Activated T-helper 17 cell treated with anti-CD3 and anti-CD28 coated beads, Interleukin-2, amount 50 U/mL, for 72 hours (primary cell): ENCODE measurements around the gene IL2RA. TPM values are rescaled to one million over a fixed set of nuclear protein-coding genes. Genes with fewer than 3 reads are reported as not detected.
"Not testable (repeated sequence)": the region's sequence is repeated elsewhere in the genome, so short reads cannot be mapped to it uniquely, and the experiment has no call there.

Experiments
- ATAC-seq: fragments of 150-1000 bp; cut with Tn5 transposase; replicated peaks from 2 replicates; pipeline ENCODE4 v1.10.0; 2021; ENCODE audit warnings: mild to moderate bottlenecking, moderate library complexity
- H3K27ac Mint-ChIP-seq: one replicate; pipeline ENCODE4 v1.8.0; 2022; ENCODE audit warnings: mixed read lengths
- H3K27me3 Mint-ChIP-seq: one replicate; pipeline ENCODE4 v1.8.0; 2022; ENCODE audit warnings: mixed read lengths
- H3K36me3 Mint-ChIP-seq: one replicate; pipeline ENCODE4 v1.8.0; 2022; ENCODE audit warnings: low read depth, mild to moderate bottlenecking, mixed read lengths
- H3K4me1 Mint-ChIP-seq: one replicate; pipeline ENCODE4 v1.8.0; 2022; ENCODE audit warnings: mixed read lengths
- H3K4me3 Mint-ChIP-seq: one replicate; pipeline ENCODE4 v1.8.0; 2022; ENCODE audit warnings: mild to moderate bottlenecking, mixed read lengths
- H3K9me3 Mint-ChIP-seq: one replicate; pipeline ENCODE4 v1.8.0; 2022; ENCODE audit warnings: mixed read lengths
- total RNA-seq, 2 donors: library from RNA; stranded (reverse); gene quantifications; one replicate each; pipeline ENCODE4 v1.2.3, GENCODE V29; 2022

The IL2RA gene
- total RNA-seq, 2 donors from 2014 or later, result 1,342 to 1,348 TPM

DNA sequence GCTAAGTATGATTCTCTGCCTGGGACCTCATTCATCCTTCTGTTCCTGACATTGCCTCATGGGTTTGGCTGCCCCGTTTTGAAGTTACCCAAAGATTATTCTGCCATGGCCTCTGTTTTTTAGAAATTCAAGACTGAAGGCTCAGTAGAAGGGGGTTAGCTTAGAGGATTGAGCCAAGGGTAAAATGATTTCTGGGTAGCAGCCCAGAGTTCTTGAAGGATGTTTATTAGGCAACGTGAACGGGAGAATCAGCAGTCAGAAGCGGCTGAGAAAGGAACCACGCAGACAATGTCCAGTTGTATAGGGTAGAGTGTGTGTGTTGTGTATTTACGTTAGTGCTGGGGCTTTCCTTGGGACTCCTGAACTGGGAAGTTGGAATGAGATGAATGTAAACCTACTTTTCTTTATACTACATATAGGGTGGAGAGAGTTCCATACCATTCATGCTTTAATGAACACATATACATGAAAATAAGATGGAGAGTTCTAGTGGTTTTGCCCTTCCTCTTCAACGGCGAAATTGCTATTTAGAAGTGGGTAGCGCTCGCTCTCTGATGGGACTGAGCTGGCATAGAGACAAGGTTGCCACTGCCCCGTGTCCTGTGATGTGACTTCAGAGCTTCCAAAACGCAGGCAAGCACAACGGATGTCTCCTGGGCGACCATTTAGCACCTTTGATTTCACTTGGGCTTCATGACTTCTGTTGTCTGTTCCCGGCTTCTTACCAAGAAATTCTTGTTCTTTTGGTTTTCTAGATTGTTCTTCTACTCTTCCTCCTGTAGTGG lies 49.9 kb downstream of the IL2RA start:
- peak overlapping the region; percentile 43 for H3K4me3 Mint-ChIP-seq
- peak; percentile 5 for ATAC-seq
- H3K27ac Mint-ChIP-seq, result peak overlapping the region; percentile 93
- H3K9me3 Mint-ChIP-seq, result no peaks in the 10 kb centered on the region
- no peaks in the 10 kb centered on the region for H3K27me3 Mint-ChIP-seq
- H3K36me3 Mint-ChIP-seq, result peaks cover 80% of the 10 kb centered on the region
- H3K4me1 Mint-ChIP-seq, result peaks cover 48% of the 10 kb centered on the region

DNA sequence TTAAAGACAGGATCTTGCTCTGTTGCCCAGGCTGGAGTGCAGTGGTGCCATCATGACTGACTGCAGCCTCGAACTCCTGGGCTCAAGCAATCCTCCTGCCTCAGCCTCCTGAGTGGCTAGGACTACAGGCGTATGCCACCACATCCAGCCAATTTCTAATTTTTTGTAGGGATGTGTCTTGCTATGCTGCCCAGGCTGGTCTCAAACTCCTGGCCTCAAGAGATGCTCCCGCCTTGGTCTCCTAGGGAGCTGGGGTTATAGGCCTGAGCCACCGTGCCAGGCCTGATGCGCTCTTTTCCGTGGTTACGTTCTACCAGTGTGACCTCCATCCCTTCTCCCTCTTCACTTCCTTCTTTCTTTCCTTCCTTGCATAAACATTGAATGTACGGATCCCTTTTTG lies 50.6 kb downstream of the IL2RA start:
- peak; percentile 10 for ATAC-seq
- Mint-ChIP-seq H3K27me3 (no peaks in the 10 kb centered on the region), H3K4me1 (peaks cover 48% of the 10 kb centered on the region), H3K9me3 (no peaks in the 10 kb centered on the region), H3K4me3 (peak overlapping the region; percentile 43), H3K36me3 (peaks cover 73% of the 10 kb centered on the region), H3K27ac (peak overlapping the region; percentile 93)

- ATAC-seq, result no peak
- Mint-ChIP-seq H3K9me3 (no peaks in the 10 kb centered on the region), H3K36me3 (peaks cover 63% of the 10 kb centered on the region), H3K27ac (peak overlapping the region; percentile 93), H3K4me3 (peak overlapping the region; percentile 43), H3K27me3 (no peaks in the 10 kb centered on the region), H3K4me1 (peaks cover 42% of the 10 kb centered on the region)
Measured at GRCh38 chr10:6010569-6010968, 51.6 kb downstream of the IL2RA start.

DNA sequence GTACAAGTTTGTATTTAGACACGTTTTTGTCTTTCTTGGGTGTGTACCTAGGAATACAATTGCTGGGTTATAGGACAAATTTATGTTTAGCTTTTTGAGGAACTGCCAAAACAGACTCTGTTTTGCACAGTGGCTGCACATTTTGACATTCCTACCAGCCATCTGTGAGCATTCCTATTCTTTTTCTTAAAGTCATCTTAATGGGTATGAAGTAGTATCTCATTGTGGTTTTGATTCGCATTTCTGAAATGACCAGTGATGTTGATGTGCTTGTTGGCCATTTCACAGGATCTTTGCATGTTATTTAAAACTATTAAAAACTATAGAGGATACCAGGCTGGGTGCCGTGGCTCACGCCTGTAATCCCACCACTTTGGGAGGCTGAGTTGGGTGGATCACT lies 52.2 kb downstream of the IL2RA start:
- Mint-ChIP-seq H3K4me3 (peak overlapping the region; percentile 43), H3K27ac (peak overlapping the region; percentile 66), H3K27me3 (no peaks in the 10 kb centered on the region), H3K9me3 (no peaks in the 10 kb centered on the region), H3K4me1 (peaks cover 37% of the 10 kb centered on the region), H3K36me3 (peaks cover 57% of the 10 kb centered on the region)
- no peak for ATAC-seq

GRCh38 chr10:6009150-6009549 lies 53.0 kb downstream of the IL2RA start:
- H3K4me1 Mint-ChIP-seq, result peaks cover 29% of the 10 kb centered on the region
- no peaks in the 10 kb centered on the region for H3K9me3 Mint-ChIP-seq
- H3K27me3 Mint-ChIP-seq, result no peaks in the 10 kb centered on the region
- H3K4me3 Mint-ChIP-seq, result peak overlapping the region; percentile 43
- peak overlapping the region; percentile 66 for H3K27ac Mint-ChIP-seq
- peak; percentile 35 for ATAC-seq
- peaks cover 48% of the 10 kb centered on the region for H3K36me3 Mint-ChIP-seq

DNA sequence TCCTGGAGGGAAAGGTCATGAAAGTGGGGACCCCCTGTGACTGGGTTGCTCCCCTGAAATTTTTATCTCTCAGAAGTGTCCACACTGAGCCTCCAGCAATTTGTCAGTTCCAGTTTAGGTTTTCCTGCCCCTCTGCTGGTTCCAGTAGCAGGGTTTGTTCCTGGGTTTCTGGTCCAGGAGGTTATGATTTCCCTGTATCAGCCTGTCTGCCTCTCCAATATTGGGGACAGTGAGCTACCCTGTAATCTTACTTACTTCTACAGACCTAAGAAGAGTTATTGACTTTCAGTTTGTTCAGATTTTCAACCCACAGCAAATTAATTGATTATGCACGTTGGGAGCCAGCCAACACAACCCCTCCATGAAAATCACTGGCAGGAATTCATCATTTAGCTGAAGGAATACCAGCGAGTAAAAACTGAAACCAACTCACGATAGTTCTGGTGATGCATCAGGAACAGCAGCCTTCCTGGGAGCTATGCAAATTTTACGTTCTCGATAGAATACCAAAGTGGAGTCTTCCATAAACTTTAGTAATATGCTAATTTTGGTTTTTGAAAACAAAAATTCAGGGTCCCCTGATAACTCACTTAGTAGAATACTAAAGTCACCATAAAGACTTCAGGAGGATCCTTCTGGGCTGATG lies 53.5 kb downstream of the IL2RA start:
- ATAC-seq, result no peak
- H3K9me3 Mint-ChIP-seq, result no peaks in the 10 kb centered on the region
- peaks cover 43% of the 10 kb centered on the region for H3K36me3 Mint-ChIP-seq
- peak overlapping the region; percentile 66 for H3K27ac Mint-ChIP-seq
- peaks cover 27% of the 10 kb centered on the region for H3K4me1 Mint-ChIP-seq
- peak overlapping the region; percentile 43 for H3K4me3 Mint-ChIP-seq
- no peaks in the 10 kb centered on the region for H3K27me3 Mint-ChIP-seq

- no peak for ATAC-seq
- Mint-ChIP-seq H3K9me3 (no peaks in the 10 kb centered on the region), H3K36me3 (peaks cover 27% of the 10 kb centered on the region), H3K27ac (no peak overlapping the region), H3K4me3 (no peak overlapping the region), H3K4me1 (peaks cover 27% of the 10 kb centered on the region), H3K27me3 (no peaks in the 10 kb centered on the region)
Measured at GRCh38 chr10:6006991-6007390, 55.2 kb downstream of the IL2RA start.

GRCh38 chr10:6006546-6006945 lies 55.6 kb downstream of the IL2RA start:
- no peak overlapping the region for H3K4me3 Mint-ChIP-seq
- no peak overlapping the region for H3K27ac Mint-ChIP-seq
- peaks cover 22% of the 10 kb centered on the region for H3K36me3 Mint-ChIP-seq
- no peak for ATAC-seq
- H3K4me1 Mint-ChIP-seq, result peaks cover 22% of the 10 kb centered on the region
- H3K9me3 Mint-ChIP-seq, result no peaks in the 10 kb centered on the region
- no peaks in the 10 kb centered on the region for H3K27me3 Mint-ChIP-seq

GRCh38 chr10:6005856-6006395 lies 56.2 kb downstream of the IL2RA start:
- no peak for ATAC-seq
- H3K4me1 Mint-ChIP-seq, result peaks cover 17% of the 10 kb centered on the region
- H3K27me3 Mint-ChIP-seq, result no peaks in the 10 kb centered on the region
- H3K27ac Mint-ChIP-seq, result no peak overlapping the region
- H3K4me3 Mint-ChIP-seq, result no peak overlapping the region
- no peaks in the 10 kb centered on the region for H3K9me3 Mint-ChIP-seq
- H3K36me3 Mint-ChIP-seq, result peaks cover 16% of the 10 kb centered on the region

DNA sequence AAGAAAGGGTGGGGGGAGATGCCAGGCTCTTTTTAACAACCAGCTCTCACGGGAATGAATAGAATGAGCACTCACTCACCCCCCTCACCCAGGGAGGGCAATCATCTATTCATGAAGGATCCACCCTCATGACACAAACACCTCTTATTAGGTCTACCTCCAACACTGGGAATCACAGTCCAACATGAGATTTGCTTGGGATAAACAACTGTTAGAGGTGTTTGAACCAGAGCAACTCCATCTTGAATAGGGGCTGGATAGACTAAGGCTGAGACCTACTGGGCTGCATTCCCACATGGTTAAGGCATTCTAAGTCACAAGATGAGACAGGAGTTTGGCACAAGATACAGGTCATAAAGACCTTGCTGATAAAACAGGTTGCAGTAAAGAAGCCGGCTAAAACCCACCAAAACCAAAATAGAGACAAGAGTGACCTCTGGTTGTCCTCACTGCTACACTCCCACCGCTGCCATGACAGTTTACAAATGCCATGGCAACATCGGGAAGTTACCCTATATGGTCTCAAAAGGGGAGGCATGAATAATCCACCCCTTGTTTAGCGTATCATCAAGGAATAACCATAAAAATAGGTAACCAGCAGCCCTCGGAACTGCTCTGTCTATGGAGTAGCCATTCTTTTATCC lies 56.9 kb downstream of the IL2RA start:
- ATAC-seq, H3K27me3 Mint-ChIP-seq, H3K9me3 Mint-ChIP-seq, H3K4me3 Mint-ChIP-seq: not testable (repeated sequence)
- Mint-ChIP-seq H3K4me1 (peaks cover 15% of the 10 kb centered on the region), H3K27ac (peak overlapping the region; percentile 34), H3K36me3 (peaks cover 14% of the 10 kb centered on the region)

- peaks cover 5% of the 10 kb centered on the region for H3K4me1 Mint-ChIP-seq
- peak overlapping the region; percentile 51 for H3K27ac Mint-ChIP-seq
- H3K4me3 Mint-ChIP-seq, result peak overlapping the region; percentile 47
- no peaks in the 10 kb centered on the region for H3K36me3 Mint-ChIP-seq
- H3K9me3 Mint-ChIP-seq, result no peaks in the 10 kb centered on the region
- peak; percentile 92 for ATAC-seq
- peaks cover 3% of the 10 kb centered on the region for H3K27me3 Mint-ChIP-seq
Measured at GRCh38 chr10:6002809-6003510, 59.2 kb downstream of the IL2RA start.

DNA sequence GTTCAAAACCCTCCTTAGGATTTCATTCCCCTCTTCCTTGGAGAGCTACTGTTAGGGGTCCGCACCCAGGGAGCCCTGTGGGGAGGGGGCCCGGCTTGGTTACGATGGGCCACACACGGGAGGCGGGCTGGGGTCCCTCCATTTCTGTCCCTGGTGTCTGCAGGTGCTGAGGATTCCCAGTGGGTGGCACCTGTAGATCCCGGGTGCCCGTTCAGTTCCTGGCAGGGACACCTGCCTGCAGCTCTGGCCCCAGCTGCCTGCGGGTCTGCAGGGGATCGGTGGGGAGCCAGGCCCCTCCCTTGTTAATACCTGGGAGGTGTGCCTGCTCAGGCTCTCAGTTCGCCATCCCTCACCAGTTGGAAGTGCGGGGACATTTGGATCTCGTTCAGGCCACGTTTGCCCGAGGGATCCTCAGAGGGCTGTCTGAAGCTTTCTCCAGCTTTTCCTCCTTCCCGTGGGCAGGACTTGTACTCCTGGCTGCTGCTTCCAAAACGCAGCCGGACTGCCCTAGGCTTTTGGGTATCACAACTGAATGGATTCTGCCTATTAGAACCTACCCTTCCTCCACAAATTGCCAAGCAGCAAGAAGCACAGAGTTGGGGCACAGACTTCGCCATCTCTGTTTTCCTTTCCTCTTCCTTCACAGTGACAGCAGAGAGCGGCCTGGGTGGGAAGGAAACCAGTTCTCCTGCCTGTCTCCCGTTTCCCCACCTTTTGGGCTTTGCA lies 62.6 kb downstream of the IL2RA start:
- Mint-ChIP-seq H3K9me3 (no peaks in the 10 kb centered on the region), H3K27me3 (peaks cover 3% of the 10 kb centered on the region), H3K27ac (no peak overlapping the region), H3K4me1 (peaks cover 5% of the 10 kb centered on the region), H3K36me3 (no peaks in the 10 kb centered on the region), H3K4me3 (no peak overlapping the region)
- no peak for ATAC-seq

- peaks cover 6% of the 10 kb centered on the region for H3K9me3 Mint-ChIP-seq
- H3K27ac Mint-ChIP-seq, result no peak overlapping the region
- ATAC-seq, result no peak
- no peaks in the 10 kb centered on the region for H3K36me3 Mint-ChIP-seq
- peaks cover 3% of the 10 kb centered on the region for H3K27me3 Mint-ChIP-seq
- no peaks in the 10 kb centered on the region for H3K4me1 Mint-ChIP-seq
- H3K4me3 Mint-ChIP-seq, result no peak overlapping the region
Measured at GRCh38 chr10:5996696-5997095, 65.5 kb downstream of the IL2RA start.

DNA sequence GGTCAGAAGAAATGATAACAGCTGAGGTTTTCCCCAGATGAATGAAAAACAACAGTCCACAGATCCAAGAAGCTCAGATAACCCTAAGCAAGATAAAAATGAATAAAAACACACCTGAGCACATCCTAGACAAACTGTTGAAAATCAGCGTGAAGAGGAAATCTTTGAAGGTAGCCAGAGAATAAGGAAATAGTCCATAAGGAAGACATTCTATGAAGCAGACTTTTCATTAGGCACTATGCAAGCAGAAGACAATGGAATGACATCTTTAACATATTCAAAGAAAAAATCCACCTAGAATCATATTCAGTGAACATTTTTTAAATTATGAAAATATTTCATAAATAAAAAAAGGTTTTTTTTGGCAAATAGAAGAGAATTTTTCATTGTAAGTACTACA lies 69.8 kb downstream of the IL2RA start:
- Mint-ChIP-seq H3K27me3 (no peaks in the 10 kb centered on the region), H3K4me1 (peaks cover 10% of the 10 kb centered on the region), H3K36me3 (no peaks in the 10 kb centered on the region), H3K27ac (no peak overlapping the region), H3K9me3 (peaks cover 6% of the 10 kb centered on the region), H3K4me3 (no peak overlapping the region)
- no peak for ATAC-seq
